HFFc6 (cell line): ENCODE data around the gene ORC3. TPM values are rescaled to one million over a fixed set of nuclear protein-coding genes. Genes with fewer than 3 reads are reported as not detected.

ENCODE experiments used
- DNase-seq: peaks from one replicate; pipeline ENCODE4 v3.0.0-alpha.2; 2018
- H3K27ac Mint-ChIP-seq: 2 replicates; pipeline ENCODE4 v1.8.0; 2020; ENCODE audit warnings: mild to moderate bottlenecking, mixed read lengths
- H3K27me3 Mint-ChIP-seq: 2 replicates; pipeline ENCODE4 v1.8.0; 2021; ENCODE audit warnings: mild to moderate bottlenecking, moderate library complexity, mixed read lengths; ENCODE audit not compliant: insufficient read depth
- H3K36me3 Mint-ChIP-seq: 2 replicates; pipeline ENCODE4 v1.8.0; 2021; ENCODE audit warnings: low read depth, mixed read lengths
- H3K4me1 Mint-ChIP-seq: 2 replicates; pipeline ENCODE4 v1.8.0; 2020; ENCODE audit warnings: low read depth, mixed read lengths
- H3K4me3 Mint-ChIP-seq: 2 replicates; pipeline ENCODE4 v1.8.0; 2020; ENCODE audit warnings: mild to moderate bottlenecking, moderate library complexity, mixed read lengths
- H3K9me3 Mint-ChIP-seq: 2 replicates; pipeline ENCODE4 v1.8.0; 2020; ENCODE audit warnings: mild to moderate bottlenecking, mixed read lengths
- CTCF ChIP-seq: fragments of 200-600 bp; sonication (generic); IDR thresholded peaks from 2 replicates; pipeline ENCODE4 v1.5.0; 2021; ENCODE audit warnings: antibody characterized with exemption, mild to moderate bottlenecking
- total RNA-seq, 6 experiments: library from RNA; stranded (reverse); fragmentation: NEBNext Ultra II Directional; extraction: Animal tissue kit (Norgen Biotek cat#: 25700); gene quantifications; 2 replicates in 1 of 6; 3 replicates in 5 of 6; pipeline ENCODE4 v1.2.3, GENCODE V29; 2021

Gene ORC3
- total RNA-seq, 6 experiments from 2014 or later: 26.7 to 35.1 (median 29.7) TPM

- Mint-ChIP-seq H3K27me3 (no peaks in the 10 kb centered on the region; the same call in 1 of the 2 replicates), H3K36me3 (peaks cover 49% of the 10 kb centered on the region), H3K9me3 (no peaks in the 10 kb centered on the region), H3K4me3 (no peak overlapping the region), H3K27ac (no peak overlapping the region), H3K4me1 (peaks cover 30% of the 10 kb centered on the region)
- DNase-seq: no peak
- no peak for TF ChIP-seq CTCF
Measured at GRCh38 chr6:87672641-87673040, 82.7 kb downstream of the ORC3 start.

- Mint-ChIP-seq H3K4me1 (peaks cover 30% of the 10 kb centered on the region), H3K9me3 (no peaks in the 10 kb centered on the region), H3K27ac (no peak overlapping the region), H3K4me3 (no peak overlapping the region), H3K36me3 (peaks cover 53% of the 10 kb centered on the region), H3K27me3 (no peaks in the 10 kb centered on the region; the same call in 1 of the 2 replicates)
- no peak for DNase-seq
- no peak for TF ChIP-seq CTCF
Measured at GRCh38 chr6:87673237-87673636, 83.3 kb downstream of the ORC3 start.

- no peaks in the 10 kb centered on the region; the same call in 1 of the 2 replicates for H3K27me3 Mint-ChIP-seq
- H3K9me3 Mint-ChIP-seq: no peaks in the 10 kb centered on the region
- H3K4me3 Mint-ChIP-seq: no peak overlapping the region
- peaks cover 26% of the 10 kb centered on the region for H3K4me1 Mint-ChIP-seq
- no peak for DNase-seq
- H3K27ac Mint-ChIP-seq: no peak overlapping the region
- no peak for TF ChIP-seq CTCF
- peaks cover 50% of the 10 kb centered on the region for H3K36me3 Mint-ChIP-seq
Measured at GRCh38 chr6:87674290-87674689, 84.4 kb downstream of the ORC3 start.

- peaks cover 29% of the 10 kb centered on the region for H3K4me1 Mint-ChIP-seq
- no peaks in the 10 kb centered on the region; the same call in 1 of the 2 replicates for H3K27me3 Mint-ChIP-seq
- TF ChIP-seq CTCF: no peak
- H3K36me3 Mint-ChIP-seq: peaks cover 50% of the 10 kb centered on the region
- DNase-seq: no peak
- no peak overlapping the region for H3K27ac Mint-ChIP-seq
- no peaks in the 10 kb centered on the region for H3K9me3 Mint-ChIP-seq
- H3K4me3 Mint-ChIP-seq: no peak overlapping the region
Measured at GRCh38 chr6:87675004-87675681, 85.2 kb downstream of the ORC3 start.

GRCh38 chr6:87682310-87682709, 92.4 kb downstream of the ORC3 start:
- peaks cover 32% of the 10 kb centered on the region for H3K36me3 Mint-ChIP-seq
- DNase-seq: peak; percentile 49
- peak overlapping the region; percentile 22 for H3K27ac Mint-ChIP-seq
- H3K4me1 Mint-ChIP-seq: peaks cover 63% of the 10 kb centered on the region
- no peaks in the 10 kb centered on the region; the same call in 1 of the 2 replicates for H3K27me3 Mint-ChIP-seq
- H3K9me3 Mint-ChIP-seq: no peaks in the 10 kb centered on the region
- H3K4me3 Mint-ChIP-seq: peak overlapping the region; percentile 29
- TF ChIP-seq CTCF: no peak
